IMR-90 (cell line): ENCODE measurements around the gene TENT5C. TPM values are rescaled to one million over a fixed set of nuclear protein-coding genes. Genes with fewer than 3 reads are reported as not detected.

Experiments used
- ATAC-seq: fragments of 200-7000 bp; cut with Tn5 transposase; 2 replicates; pipeline ENCODE4 v1.9.1; 2020; ENCODE audit warnings: low read depth, mild to moderate bottlenecking, moderate library complexity
- BruUV-seq: library from RNA; stranded (reverse); fragments of 400-500 nt; replicated peaks from 2 replicates; lab custom pipeline; 2021; lab: Mats Ljungman, UMichigan
- CTCF ChIA-PET: fragments of 300-600 bp; formaldehyde crosslinking; extraction: SDS; loops from one replicate; lab custom pipeline; 2021; ENCODE audit warnings: antibody characterized with exemption; lab: Yijun Ruan, JAX
- POLR2A ChIA-PET: fragments of 300-600 bp; sonication (Branson Sonifier 250); formaldehyde crosslinking; loops from one replicate; lab custom pipeline; 2022; ENCODE audit warnings: antibody characterized with exemption; ENCODE audit not compliant: unreplicated experiment; lab: Charles Lee
- DNase-seq: peaks from one replicate; pipeline ENCODE4 v3.0.0; 2013
- H2AFZ ChIP-seq: replicated peaks from 2 replicates; pipeline ENCODE3; 2013; ENCODE audit warnings: low read length, mild to moderate bottlenecking; ENCODE audit not compliant: poor library complexity
- H2AK5ac ChIP-seq: 2 replicates; pipeline ENCODE4 v1.6.1; 2013; ENCODE audit warnings: low read depth, low read length, inconsistent platforms
- H2AK9ac ChIP-seq: replicated peaks from 2 replicates; pipeline ENCODE3; 2013; ENCODE audit warnings: mild to moderate bottlenecking, low read depth, low read length, moderate library complexity; ENCODE audit not compliant: poor library complexity
- H2BK120ac ChIP-seq: 2 replicates; pipeline ENCODE4 v1.6.1; 2013; ENCODE audit warnings: low read depth, low read length, inconsistent platforms
- H2BK15ac ChIP-seq: 3 replicates; pipeline ENCODE4 v1.6.1; 2013; ENCODE audit warnings: low read depth, low read length, inconsistent platforms
- H2BK20ac ChIP-seq: 2 replicates; pipeline ENCODE4 v1.6.1; 2013; ENCODE audit warnings: low read depth, mild to moderate bottlenecking, inconsistent platforms, low read length, moderate library complexity
- H2BK5ac ChIP-seq: 2 replicates; pipeline ENCODE4 v1.6.1; 2013; ENCODE audit warnings: mild to moderate bottlenecking, low read depth, low read length, inconsistent platforms; ENCODE audit not compliant: poor library complexity, severe bottlenecking
- H3K14ac ChIP-seq: replicated peaks from 2 replicates; pipeline ENCODE4 v1.6.1; 2013; ENCODE audit warnings: low read depth, low read length, inconsistent platforms
- H3K18ac ChIP-seq: 2 replicates; pipeline ENCODE4 v1.6.1; 2013; ENCODE audit warnings: low read depth, low read length, control low read depth
- H3K23ac ChIP-seq: 2 replicates; pipeline ENCODE4 v1.6.1; 2013; ENCODE audit warnings: low read depth, low read length, inconsistent platforms
- H3K27ac ChIP-seq: 2 replicates; pipeline ENCODE4 v1.5.1; 2013; ENCODE audit warnings: mild to moderate bottlenecking, control low read depth, low read length; ENCODE audit not compliant: insufficient read depth
- H3K27me3 ChIP-seq: 2 replicates; pipeline ENCODE4 v1.6.1; 2013; ENCODE audit warnings: low read length; ENCODE audit not compliant: control insufficient read depth, insufficient read depth
- H3K36me3 ChIP-seq: 2 replicates; pipeline ENCODE4 v1.6.1; 2013; ENCODE audit warnings: low read length, mixed read lengths; ENCODE audit not compliant: control insufficient read depth, insufficient read depth
- H3K4ac ChIP-seq: 2 replicates; pipeline ENCODE4 v1.6.1; 2013; ENCODE audit warnings: low read depth, low read length, inconsistent platforms
- H3K4me1 ChIP-seq: 2 replicates; pipeline ENCODE4 v1.6.1; 2013; ENCODE audit warnings: low read length, mixed read lengths; ENCODE audit not compliant: control insufficient read depth, insufficient read depth
- H3K4me2 ChIP-seq: 2 replicates; pipeline ENCODE4 v1.6.1; 2013; ENCODE audit warnings: low read depth, mild to moderate bottlenecking, control low read depth, low read length, moderate library complexity
- H3K4me3 ChIP-seq: 2 replicates; pipeline ENCODE4 v1.5.1; 2013; ENCODE audit warnings: low read depth, mild to moderate bottlenecking, control low read depth, low read length, moderate library complexity; ENCODE audit not compliant: insufficient read depth
- H3K56ac ChIP-seq: 2 replicates; pipeline ENCODE4 v1.6.1; 2013; ENCODE audit warnings: low read length, inconsistent platforms; ENCODE audit not compliant: insufficient read depth; ENCODE audit errors: extremely low read depth
- H3K79me1 ChIP-seq, 2 experiments: 2 replicates each; pipeline ENCODE4 v1.6.1; 2013; ENCODE audit warnings: low read length in 2 of 2, inconsistent platforms in 1 of 2, low read depth in 1 of 2
- H3K9ac ChIP-seq: 2 replicates; pipeline ENCODE4 v1.6.1; 2013; ENCODE audit warnings: low read depth, low read length, control low read depth
- H3K9me1 ChIP-seq: 2 replicates; pipeline ENCODE4 v1.6.1; 2013; ENCODE audit warnings: low read length, inconsistent platforms; ENCODE audit not compliant: insufficient read depth
- H3K9me3 ChIP-seq: 2 replicates; pipeline ENCODE4 v1.6.1; 2013; ENCODE audit warnings: low read length; ENCODE audit not compliant: control insufficient read depth, insufficient read depth
- H4K20me1 ChIP-seq: 2 replicates; pipeline ENCODE4 v1.6.1; 2013; ENCODE audit warnings: low read length, inconsistent platforms; ENCODE audit not compliant: insufficient read depth
- H4K5ac ChIP-seq: 2 replicates; pipeline ENCODE4 v1.6.1; 2013; ENCODE audit warnings: mild to moderate bottlenecking, low read depth, low read length, control low read depth
- H4K8ac ChIP-seq, 2 experiments: 2 replicates each; pipeline ENCODE4 v1.6.1; 2013; ENCODE audit warnings: low read depth in 2 of 2, low read length in 2 of 2, control low read depth in 1 of 2, inconsistent platforms in 1 of 2
- H4K91ac ChIP-seq: 2 replicates; pipeline ENCODE4 v1.6.1; 2013; ENCODE audit warnings: low read depth, low read length, inconsistent platforms; ENCODE audit not compliant: insufficient read depth
- BHLHE40 ChIP-seq: fragments of 150-350 bp; IDR thresholded peaks from 2 replicates; pipeline ENCODE4 v1.6.1; 2016; ENCODE audit warnings: mild to moderate bottlenecking, low read depth, low read length
- CEBPB ChIP-seq: IDR thresholded peaks from 2 replicates; pipeline ENCODE4 v1.6.1; 2012; ENCODE audit warnings: low read depth, low read length, improper control_type of control experiment
- CHD1 ChIP-seq: IDR thresholded peaks from 2 replicates; pipeline ENCODE4 v1.6.1; 2012; ENCODE audit warnings: low read depth, low read length, improper control_type of control experiment
- CTCF ChIP-seq: conservative IDR thresholded peaks from 2 replicates; pipeline ENCODE4 v1.5.1; 2012; ENCODE audit warnings: mild to moderate bottlenecking, low read depth, low read length, improper control_type of control experiment
- FOS ChIP-seq: fragments of 150-350 bp; IDR thresholded peaks from 2 replicates; pipeline ENCODE4 v1.6.1; 2016; ENCODE audit warnings: low read depth, low read length
- MAFK ChIP-seq: IDR thresholded peaks from 2 replicates; pipeline ENCODE4 v1.6.1; 2012; ENCODE audit warnings: low read depth, low read length, improper control_type of control experiment
- MAZ ChIP-seq: IDR thresholded peaks from 2 replicates; pipeline ENCODE4 v1.6.1; 2012; ENCODE audit warnings: low read depth, mild to moderate bottlenecking, low read length, improper control_type of control experiment, moderate library complexity, borderline replicate concordance
- MXI1 ChIP-seq: IDR thresholded peaks from 2 replicates; pipeline ENCODE4 v1.6.1; 2012; ENCODE audit warnings: low read depth, mild to moderate bottlenecking, low read length, moderate library complexity, borderline replicate concordance
- NFE2L2 ChIP-seq: fragments of 150-350 bp; IDR thresholded peaks from 2 replicates; pipeline ENCODE4 v1.6.1; 2016; ENCODE audit warnings: low read depth, mild to moderate bottlenecking, low read length
- POLR2A ChIP-seq: IDR thresholded peaks from 2 replicates; pipeline ENCODE4 v1.6.1; 2012; ENCODE audit warnings: mild to moderate bottlenecking, low read depth, low read length
- RAD21 ChIP-seq: IDR thresholded peaks from 2 replicates; pipeline ENCODE4 v1.6.1; 2012; ENCODE audit warnings: low read length, improper control_type of control experiment
- RCOR1 ChIP-seq: IDR thresholded peaks from 2 replicates; pipeline ENCODE4 v1.6.1; 2012; ENCODE audit warnings: mild to moderate bottlenecking, low read length, improper control_type of control experiment; ENCODE audit not compliant: insufficient replicate concordance
- RFX5 ChIP-seq: IDR thresholded peaks from 2 replicates; pipeline ENCODE4 v1.8.0; 2012; ENCODE audit warnings: low read depth, mild to moderate bottlenecking, low read length, moderate library complexity
- SMC3 ChIP-seq: fragments of 150-350 bp; IDR thresholded peaks from 2 replicates; pipeline ENCODE4 v1.6.1; 2016; ENCODE audit warnings: low read depth, mild to moderate bottlenecking, antibody characterized with exemption, low read length, moderate library complexity
- USF2 ChIP-seq: fragments of 150-350 bp; IDR thresholded peaks from 2 replicates; pipeline ENCODE4 v1.6.1; 2017; ENCODE audit warnings: mild to moderate bottlenecking, antibody characterized with exemption, low read length, low read depth
- WGBS, 2 experiments: methylation state at CpG; one replicate each; pipeline versions ENCODE4 v1.1.5 to v1.1.7; 2013; ENCODE audit warnings: missing lambda C conversion rate in 2 of 2; ENCODE audit not compliant: insufficient read length in 1 of 2; ENCODE audit errors: extremely low coverage in 2 of 2; 5-methylcytosine and 5-hydroxymethylcytosine counted together
- dilution Hi-C: fragments of 300-500 bp; cut with HindIII; formaldehyde crosslinking; loops from one replicate; pipeline ENCODE4 v1.14.3; 2018; ENCODE audit warnings: low sequenced_read_pairs; ENCODE audit not compliant: unreplicated experiment
- in situ Hi-C: fragments of 300-500 bp; cut with MboI; formaldehyde crosslinking; loops from 3 replicates; pipeline ENCODE4 v1.14.3; 2019; ENCODE audit warnings: low sequenced_read_pairs, inconsistent platforms, mixed read lengths
- intact Hi-C: fragments of 100-400 bp; cut with micrococcal nuclease; formaldehyde crosslinking; loops from 2 replicates; pipeline ENCODE4 v1.10.0; 2022
- polyA plus RNA-seq, 3 experiments: library from polyadenylated mRNA; depleted of rRNA; stranded (reverse); fragments of >200 nt; gene quantifications; 2 replicates each; pipeline ENCODE4 v1.2.3, GENCODE V29; 2012; ENCODE audit warnings: low replicate concordance in 1 of 3
- total RNA-seq: library from RNA; depleted of rRNA; stranded (reverse); fragments of >200 nt; gene quantifications from 2 replicates; pipeline ENCODE4 v1.2.3, GENCODE V29; 2012

The TENT5C gene
- total and polyA plus RNA-seq, 2 of the 4 experiments (the other 2 are of a cell fraction), result 1.5 to 4.1 TPM

GRCh38 chr1:117567976-117568375 is 37.9 kb upstream of the TENT5C start:
- dilution Hi-C loops, result no loop called here
- no CpG with 5 or more reads among the region's 3 CpGs for WGBS, 2 experiments

More at GRCh38 chr1:117567976-117568375, 37.9 kb upstream of the TENT5C start:
- no peaks in the 10 kb centered on the region for H3K79me1 ChIP-seq
- H2AK9ac ChIP-seq, result no peak overlapping the region
- H3K4me2 ChIP-seq, result no peak overlapping the region
- no peak overlapping the region for H4K91ac ChIP-seq
- no peak overlapping the region for H2BK20ac ChIP-seq
- no peak overlapping the region for H2AFZ ChIP-seq
- intact Hi-C loops, result no loop called here
- BruUV-seq, result no TSS peak
- H2AK5ac ChIP-seq, result no peak overlapping the region
- no peak overlapping the region for H3K4me3 ChIP-seq
- no peaks in the 10 kb centered on the region for H3K36me3 ChIP-seq
- no peaks in the 10 kb centered on the region for H4K20me1 ChIP-seq
- no peak overlapping the region for H2BK15ac ChIP-seq
- in situ Hi-C loops, result no loop called here
- ChIA-PET CTCF (no interaction called here), POLR2A (no interaction called here)
- no peak overlapping the region for H3K56ac ChIP-seq
- no peak overlapping the region for H3K4ac ChIP-seq
- no peaks in the 10 kb centered on the region for H3K9me1 ChIP-seq
- no peak overlapping the region for H3K27ac ChIP-seq
- no peaks in the 10 kb centered on the region for H3K9me3 ChIP-seq
- H3K4me1 ChIP-seq, result no peaks in the 10 kb centered on the region; the same call in 1 of the 2 replicates
- ATAC-seq, result no peak
- no peak overlapping the region for H2BK120ac ChIP-seq
- no peak overlapping the region for H3K14ac ChIP-seq
- H4K5ac ChIP-seq, result no peak overlapping the region
- H3K9ac ChIP-seq, result no peak overlapping the region
- H3K23ac ChIP-seq, result no peak overlapping the region
- no peak for DNase-seq
- TF ChIP-seq RFX5 (no peak), SMC3 (no peak), MAFK (no peak), CEBPB (no peak), RCOR1 (no peak), BHLHE40 (no peak), CHD1 (no peak), NFE2L2 (no peak), FOS (no peak), USF2 (no peak), MAZ (no peak), MXI1 (no peak), POLR2A (no peak), RAD21 (no peak), CTCF (no peak)
- H3K18ac ChIP-seq, result no peak overlapping the region
- no peak overlapping the region for H2BK5ac ChIP-seq
- no peak overlapping the region for H4K8ac ChIP-seq
- peaks cover 24% of the 10 kb centered on the region for H3K27me3 ChIP-seq
